ENCODE data around the gene ARNT2.

Gene ARNT2

DNA sequence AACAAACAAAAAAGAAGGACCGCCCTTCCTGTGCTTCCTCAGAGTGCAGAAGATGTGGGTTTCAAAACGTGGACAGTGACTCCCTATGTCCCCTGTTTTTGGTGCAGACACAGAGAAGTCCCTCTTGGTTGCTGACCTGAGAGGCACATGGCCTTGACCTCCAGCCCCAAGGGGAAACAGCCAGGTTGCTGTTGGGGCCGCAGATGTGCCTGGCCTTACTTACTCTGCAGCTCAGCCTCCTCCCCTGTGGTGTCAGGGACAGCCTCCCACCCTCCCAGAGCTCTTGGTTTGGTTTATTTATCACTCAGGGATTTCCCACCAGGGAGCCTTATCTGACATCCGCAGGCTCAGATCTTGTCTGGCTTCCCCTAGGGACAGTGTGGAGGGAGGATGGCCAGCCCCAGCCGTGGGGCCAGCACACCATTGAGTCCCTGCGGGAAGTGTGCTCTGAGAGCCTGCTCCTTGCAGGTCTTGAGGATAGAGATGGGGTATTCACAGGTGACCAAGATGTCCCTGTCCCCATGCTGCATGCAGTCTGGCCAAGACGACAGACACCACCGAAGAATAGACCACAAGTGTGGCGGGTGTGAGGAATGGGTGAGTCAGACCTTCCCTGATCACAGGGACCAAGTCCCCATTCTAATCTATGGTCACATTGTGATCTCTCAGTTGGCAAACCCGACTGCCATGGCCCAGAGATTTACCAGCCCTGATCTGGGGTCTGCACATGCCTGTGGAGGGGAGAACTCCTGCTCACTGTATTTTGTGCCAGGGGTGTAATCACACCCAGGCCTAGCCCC is 156.6 kb downstream of the ARNT2 start:
- DNase-seq = no peak

DNA sequence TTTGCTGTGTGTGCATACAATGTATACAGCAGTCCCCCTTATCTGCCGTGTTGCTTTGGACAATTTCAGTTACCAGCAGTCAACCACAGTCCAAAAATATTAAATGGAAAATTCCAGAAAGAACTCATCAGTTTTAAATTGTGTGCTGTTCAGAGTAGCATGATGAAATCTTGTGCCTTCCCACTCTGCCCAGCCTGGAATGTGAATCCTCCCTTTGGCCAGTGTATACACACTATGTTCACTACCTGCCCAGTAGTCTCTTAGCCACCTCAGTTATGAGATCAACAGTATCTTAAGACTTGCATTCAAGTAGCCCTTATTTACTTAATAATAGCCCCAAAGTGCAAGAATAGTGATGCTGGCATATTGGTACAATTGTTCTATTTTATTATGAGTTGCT is 157.3 kb downstream of the ARNT2 start:
- no peak for DNase-seq

DNA sequence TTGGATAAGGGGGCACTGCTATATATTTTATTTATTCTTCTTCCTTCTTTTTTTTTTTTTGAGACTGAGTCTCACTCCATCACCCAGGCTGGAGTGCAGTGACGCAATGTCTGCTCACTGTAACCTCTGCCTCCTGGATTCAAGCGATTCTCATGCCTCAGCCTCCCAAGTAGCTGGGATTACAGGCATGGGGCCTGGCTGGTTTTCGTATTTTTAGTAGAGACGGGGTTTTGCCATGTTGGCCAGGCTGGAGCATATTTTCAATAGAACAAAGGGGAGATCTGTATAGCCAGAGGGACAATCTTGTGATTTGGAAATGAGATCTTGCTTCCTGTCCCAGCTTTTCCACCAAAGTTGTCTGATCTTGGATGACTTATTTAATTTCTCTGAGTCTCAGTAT is 157.9 kb downstream of the ARNT2 start:
- no peak for DNase-seq

DNA sequence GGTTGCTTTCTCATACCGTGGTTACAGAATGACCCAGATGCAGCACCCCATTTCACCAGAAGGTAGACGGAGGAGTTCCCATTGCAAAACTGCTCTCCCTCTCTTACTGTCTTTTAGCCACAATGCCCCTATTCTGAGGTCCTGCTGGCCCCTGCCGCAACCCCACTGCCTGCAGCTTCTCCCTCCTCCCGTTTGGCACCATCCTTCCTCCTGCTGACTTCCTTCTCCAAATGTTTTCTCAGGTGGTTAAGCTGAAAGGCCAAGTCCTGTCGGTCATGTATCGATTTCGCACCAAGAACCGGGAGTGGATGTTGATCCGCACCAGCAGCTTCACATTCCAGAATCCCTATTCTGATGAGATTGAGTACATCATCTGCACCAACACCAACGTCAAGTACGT is 158.7 kb downstream of the ARNT2 start:
- DNase-seq = no peak

DNA sequence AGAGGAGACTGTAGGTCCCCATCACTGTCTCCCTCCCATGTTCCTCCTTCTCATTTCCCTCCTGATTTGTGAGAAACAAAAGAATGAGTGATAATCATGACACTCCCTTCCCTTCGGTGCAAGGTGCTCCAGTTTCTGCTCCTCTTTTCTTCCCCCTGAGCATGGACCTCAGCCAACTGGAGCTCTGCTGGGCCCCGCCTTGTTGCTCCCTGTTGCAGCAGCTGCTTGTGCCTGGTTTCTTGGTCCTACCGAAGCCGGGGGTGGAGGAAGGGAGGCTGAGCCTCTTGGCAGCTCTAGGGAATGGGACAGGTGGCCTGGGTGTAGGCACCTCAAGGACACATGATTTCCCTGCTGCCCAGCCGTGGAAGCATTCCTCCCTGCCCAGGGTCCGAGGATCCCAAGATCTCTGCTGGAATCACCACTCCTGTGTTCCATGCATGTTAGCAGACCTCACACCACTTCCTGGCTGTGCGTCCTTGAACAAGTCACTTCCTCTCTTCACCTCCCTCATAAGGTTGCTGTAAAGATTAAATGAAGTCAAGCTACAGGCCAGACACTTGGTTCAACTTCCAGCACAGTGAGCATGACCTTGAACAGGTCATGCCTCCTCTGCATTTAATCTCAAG is 159.3 kb downstream of the ARNT2 start:
- DNase-seq = no peak

DNA sequence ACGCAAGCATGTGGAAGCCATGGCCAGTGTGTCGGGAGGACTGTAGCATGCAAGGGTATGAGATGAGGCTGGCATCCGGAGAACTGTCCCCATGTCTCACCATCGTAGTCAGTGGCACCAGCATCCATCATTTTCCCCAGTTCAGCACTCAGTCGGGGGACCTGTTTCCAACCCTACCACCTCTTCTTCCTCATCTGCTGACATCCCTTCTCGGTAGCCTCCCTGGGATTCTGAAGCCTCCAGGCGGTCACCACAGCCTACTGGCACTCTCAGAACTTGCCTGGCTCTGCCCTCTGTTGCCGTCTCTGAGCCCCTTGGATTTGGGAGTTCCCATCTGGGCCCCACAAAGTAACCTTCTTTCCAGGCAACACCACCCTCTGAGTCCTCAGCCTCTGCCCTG is 159.9 kb downstream of the ARNT2 start:
- no peak for DNase-seq

DNA sequence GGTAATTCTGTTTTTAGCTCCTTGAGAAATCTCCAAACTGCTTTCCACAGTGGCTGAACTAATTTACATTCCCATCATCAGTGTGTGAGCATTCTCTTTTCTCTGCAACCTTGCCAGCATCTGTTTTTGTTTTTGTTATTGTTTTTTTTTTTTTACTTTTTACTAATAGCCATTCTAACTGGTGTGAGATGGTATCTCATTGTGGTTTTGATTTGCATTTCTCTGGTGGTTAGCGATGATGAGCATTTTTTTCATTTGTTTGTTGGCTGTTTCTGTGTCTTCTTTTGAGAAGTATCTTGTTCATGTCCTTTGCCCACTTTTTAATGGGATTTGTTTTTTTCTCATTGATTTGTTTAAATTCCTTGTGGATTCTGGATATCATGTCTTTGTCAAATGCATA is 161.2 kb downstream of the ARNT2 start:
- DNase-seq = no peak

DNA sequence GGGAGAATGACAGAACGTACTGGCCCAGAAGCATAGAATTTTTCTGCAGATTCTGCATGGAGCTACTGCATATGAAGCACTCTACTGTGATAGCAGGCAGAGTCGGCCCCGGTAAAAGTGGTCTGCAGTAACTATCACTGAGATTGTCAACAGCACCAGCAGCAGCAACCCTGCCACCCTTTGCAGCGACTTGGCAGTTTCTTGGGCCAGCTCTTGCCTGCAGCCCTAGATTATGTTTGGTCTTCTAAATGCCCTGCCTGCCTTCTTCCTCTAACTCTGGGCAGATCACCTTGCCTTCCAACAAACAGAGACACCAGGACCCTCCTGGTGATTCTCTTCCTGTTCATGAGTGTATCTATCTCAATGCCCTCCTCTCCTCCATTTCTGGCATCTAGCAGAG is 161.8 kb downstream of the ARNT2 start:
- DNase-seq = no peak

DNA sequence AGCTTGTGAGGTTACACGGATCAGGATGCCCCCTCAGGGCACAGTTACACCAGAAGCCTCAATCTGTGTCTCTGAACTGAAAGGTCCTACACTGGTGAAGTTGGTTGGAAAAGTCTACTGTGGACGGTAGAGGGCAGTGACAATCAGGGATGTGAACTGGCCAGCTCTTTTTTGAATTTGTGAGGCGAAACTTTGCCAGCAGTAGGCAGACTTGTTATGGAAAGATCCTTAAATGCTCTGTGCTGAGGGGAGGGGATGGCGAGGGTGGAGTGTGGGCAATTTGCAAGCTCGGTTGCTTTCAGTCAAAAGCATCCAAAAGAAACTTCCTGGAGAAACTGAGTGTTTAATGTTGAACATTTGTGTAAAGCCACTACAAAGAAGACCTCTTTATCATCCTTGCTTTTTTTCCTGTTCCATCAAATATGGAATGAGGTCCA is 163.6 kb downstream of the ARNT2 start:
- DNase-seq = no peak

DNA sequence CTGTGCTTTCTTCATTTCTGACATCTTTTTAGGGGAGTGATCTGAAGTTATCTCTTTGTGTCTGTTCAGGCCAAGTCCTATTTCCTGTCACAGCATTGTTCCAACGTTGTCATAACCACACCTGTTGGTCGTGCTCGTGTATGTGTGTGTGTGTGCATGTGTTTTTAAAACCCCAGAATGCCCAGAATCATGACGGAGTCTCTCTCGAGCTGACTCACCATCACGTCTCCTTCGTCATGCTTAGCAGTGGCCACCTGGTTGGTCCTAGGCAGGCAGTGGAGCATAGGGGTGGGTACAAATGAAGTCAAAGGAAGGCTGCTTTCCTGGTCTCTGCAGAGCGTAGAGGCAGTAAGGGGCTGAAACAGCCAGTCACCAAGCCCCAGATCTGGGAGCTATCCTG is 164.1 kb downstream of the ARNT2 start:
- DNase-seq = no peak

DNA sequence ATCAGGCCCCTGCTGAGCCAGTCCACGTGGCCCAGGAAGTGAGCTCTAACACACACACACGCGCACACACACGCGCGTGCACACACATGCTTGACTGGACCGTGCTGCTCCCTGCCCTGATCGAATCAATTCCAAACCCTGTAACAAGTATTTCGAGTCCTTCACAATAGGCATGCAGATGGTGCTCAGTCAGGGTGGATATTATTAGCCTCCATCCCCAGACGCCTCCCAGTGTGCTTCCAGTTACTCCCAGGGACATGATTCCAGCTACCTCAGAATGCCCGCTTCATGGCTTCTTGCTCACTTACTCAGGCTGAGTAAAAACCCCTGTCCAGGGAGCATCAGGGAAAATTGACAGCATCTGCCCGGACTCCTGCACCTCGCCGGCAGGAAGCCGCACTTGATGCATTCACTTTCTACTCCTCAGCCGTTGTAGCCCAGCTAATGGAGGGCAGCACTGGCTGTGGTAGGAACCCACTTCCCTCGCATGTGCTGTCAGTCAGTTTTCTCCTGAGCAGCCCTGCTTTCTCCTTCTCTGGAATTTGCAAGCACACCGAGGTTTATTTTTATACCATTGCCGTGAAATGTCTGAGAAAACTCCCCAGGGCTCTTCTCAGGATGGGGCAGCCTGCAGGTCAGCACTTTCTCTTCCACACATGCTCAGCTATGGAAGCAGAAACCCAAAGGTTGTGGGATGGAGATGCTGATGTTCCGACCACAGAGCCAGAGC is 164.9 kb downstream of the ARNT2 start:
- no peak for DNase-seq

DNA sequence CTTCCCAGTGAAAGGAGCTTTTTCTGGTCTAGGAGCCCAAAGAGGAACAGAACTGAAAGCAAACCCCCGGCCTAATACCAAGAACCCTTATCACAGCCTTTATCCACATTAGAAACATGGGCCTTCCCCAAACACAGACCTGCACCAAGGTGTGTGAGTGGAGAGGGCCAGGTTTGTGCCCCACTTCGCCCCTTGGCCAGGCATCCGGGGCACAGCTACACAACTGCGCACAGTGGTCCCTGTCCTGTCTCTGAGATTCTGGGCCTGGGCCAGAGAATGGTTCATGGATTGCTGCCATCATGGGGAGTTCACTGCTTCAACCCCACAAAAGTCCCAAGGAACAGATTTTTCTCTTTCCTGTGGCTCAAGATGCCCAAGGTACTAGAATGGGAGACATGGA is 165.5 kb downstream of the ARNT2 start:
- DNase-seq = no peak

DNA sequence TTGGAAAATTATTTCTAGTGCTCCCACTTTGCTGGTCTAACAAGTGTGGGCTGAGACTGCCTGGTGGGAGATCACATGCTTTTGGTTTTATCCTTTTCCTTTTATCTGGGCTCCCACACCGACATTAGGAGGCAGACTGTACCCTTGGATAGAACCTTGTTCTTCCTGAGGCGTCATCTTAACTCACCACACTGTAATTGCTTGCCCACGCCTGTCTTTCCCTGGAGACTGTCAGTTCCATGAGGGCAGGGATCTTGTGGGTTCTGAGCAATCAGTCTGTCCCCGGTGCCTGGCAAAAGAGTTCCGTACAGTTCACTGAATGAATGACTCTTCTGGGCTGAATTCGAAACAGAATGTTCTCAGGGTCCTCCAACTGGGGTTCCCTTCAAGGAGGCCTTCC is 166.4 kb downstream of the ARNT2 start:
- no peak for DNase-seq

DNA sequence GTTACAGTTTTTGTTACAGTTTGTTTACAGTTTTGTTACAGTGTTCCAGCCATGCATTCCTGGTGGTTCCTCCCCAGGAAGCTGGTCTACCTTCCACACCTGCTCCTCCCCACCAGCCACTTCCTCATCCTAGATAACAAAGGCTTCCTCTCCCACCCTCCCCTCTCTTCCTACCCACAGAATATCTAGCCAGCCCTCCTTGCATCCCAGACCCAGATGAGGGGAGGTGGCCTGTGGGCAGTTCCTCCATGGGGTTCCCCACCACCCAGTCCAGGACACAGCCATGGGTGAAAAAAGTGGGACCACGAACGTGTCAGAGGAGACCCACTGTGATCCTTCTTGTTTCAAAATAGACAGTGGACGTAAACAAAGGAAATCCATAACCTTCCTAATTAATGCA is 168.2 kb downstream of the ARNT2 start:
- DNase-seq = no peak

DNA sequence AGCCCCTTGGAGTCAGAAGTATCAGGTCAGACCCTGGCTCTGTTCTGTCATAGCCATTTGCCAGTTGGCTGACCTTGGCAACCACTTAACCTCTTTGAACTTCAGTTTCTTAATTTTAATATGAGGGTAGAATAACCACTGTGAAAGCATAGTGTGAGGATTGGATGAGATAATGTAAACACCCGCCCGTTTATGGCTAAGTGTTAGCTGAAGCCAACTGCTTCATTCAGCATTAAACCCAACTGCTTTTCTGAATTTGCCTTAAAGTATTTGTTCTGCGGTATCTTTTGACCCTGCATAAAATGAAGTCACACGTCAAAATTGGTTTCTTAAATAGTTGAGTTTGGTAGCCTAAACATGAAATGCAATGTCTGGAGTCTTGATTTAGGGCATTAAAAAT is 169.4 kb downstream of the ARNT2 start:
- DNase-seq = no peak

DNA sequence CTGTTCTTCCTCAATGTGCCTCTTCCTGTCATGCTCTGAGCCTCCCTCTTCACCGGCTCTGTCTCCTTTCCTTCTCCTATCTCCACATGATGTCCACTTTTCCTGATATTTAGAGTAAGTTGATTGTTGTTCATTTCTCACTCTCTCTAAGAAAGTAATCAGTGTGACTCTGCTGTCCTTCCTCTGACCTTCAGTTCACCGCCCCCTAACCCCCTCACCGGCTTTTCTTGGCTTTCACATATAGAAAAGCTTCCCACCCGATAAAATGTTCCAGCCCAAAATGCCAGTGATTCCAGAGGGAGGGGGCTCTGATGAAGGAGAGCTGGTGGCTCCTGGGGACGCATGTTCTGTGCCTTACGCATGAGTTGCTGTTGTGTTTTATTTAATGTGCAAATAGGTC is 170.4 kb downstream of the ARNT2 start:
- DNase-seq = no peak

DNA sequence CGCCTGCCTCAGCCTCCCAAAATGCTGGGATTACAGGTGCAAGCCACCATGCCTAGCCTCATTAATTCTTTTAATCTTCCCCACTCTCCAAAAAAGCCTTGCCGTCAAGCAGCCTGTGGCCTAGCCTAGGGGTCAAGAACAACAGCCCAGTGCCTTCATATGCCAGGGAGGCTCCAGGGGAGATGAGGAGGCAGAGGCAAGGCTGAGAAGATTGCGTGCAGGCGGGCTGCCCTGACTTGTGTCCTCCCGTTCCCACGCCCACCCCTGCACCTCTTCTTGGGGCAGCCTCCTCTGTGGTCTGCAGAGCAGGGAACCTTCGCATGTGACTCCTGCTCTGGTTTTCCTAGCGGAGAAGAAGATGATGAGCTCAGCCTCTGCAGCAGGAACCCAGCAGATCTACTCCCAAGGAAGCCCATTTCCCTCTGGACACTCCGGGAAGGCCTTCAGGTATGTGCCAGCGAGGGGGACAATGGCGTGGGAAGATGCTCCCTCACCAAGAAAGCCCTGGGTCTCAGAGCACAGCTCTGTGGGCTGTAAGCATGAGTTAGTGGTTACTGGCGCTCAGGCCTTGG is 172.4 kb downstream of the ARNT2 start:
- no peak for DNase-seq

DNA sequence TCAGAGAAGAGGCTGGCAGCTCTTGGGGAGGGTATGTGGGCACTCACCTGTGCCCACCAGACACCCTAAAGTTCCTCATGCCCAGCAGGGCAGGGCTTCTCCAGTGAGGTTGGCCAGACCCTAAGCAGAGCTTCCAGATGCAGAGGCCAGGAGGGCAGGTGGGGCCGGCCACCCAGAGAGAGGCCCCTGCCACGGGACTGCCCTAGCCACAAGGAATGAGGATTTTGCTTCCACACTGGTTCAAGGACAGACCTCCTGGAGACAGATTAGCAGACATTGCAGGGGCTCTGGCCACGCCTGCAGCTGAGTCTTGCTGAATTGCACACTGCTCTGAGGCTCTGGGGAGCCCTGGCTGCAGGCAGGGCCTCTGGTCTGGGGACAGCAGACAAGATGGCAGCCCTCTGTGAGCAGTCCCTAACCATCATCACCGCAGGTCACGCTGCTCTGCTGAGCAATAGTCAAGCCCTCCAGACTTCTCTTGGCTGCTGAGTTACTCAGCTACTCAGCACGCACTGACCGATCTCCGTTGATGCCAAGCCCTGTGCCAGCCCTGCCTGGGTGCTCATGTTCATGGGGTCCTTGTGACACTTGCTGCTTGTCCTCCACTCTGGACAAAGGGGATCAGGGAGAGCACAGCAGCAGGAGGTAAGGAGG is 173.5 kb downstream of the ARNT2 start:
- no peak for DNase-seq

DNA sequence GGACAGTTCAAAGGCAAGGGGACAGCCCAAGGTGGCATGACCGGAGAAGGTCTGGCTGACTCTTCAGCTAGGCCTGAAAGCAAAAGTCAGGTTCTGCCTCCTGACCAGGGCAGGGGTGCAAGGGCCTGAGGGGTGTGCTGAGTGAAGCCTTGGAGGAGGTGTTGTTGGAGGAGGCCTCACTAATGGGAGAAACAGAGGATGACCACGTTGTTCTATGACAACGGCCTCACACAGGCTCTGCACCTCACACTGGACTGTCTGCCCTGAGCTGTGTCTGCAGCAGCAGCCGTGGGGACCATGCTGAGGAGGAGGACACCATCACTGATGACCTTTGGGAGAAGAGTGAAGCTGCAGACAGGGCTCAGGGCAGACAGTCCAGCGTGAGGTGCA is 174.0 kb downstream of the ARNT2 start:
- no peak for DNase-seq

DNA sequence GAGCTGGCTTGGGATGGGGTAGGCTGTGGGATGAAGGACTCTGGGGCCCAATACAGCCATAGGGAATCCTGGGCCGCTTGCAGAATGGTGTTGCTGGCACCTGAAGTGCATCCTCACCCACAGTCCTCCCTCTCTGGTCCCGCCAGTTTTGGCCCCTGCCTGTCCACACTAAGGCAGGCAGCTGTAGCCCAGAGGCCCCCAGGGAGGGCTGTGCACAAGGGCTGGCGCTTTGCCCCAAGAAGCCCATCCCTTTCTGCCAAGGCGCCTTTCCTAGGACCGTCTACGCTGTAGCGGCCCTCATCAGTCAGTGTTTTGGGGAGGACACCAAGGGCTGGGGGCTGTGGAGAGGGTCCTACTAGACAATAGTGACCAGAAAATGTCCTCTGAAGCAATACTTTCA is 174.7 kb downstream of the ARNT2 start:
- DNase-seq = no peak

DNA sequence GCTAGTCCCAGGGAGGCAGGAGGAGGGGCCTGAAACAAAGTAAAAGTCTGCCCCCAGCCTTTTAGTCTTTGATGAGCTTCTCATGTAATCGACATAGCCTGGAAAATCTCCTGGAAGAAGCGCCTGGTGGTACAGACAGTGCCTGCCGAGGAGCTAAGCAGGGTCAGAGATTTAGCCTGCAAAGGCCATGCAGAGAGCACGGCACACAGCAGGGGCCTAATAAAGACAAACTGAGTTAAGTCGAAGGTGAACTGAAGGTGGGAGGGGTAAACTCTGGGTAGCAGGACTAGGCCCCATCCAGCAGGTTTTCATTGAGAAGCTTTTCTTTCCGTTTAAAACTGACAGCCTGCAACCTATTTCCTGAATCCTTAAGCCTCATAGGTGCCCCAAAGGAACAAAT is 175.4 kb downstream of the ARNT2 start:
- DNase-seq = no peak

DNA sequence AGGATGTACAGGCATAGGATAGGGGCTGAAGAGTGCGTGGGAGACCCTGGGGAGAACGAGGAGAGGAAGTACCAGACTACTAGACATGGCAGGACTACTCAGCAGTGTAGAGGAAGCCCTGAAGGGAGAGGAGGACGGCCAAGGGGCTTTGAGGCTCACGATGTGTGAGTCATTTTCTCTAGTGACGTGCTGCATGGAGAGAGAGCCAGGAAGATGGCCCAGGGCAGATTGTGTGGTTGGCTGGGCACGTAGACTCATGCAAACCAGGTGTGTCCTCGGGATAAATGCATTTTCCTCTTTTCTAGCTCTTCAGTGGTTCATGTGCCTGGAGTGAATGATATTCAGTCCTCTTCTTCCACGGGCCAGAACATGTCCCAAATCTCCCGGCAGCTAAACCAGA is 175.9 kb downstream of the ARNT2 start:
- no peak for DNase-seq

DNA sequence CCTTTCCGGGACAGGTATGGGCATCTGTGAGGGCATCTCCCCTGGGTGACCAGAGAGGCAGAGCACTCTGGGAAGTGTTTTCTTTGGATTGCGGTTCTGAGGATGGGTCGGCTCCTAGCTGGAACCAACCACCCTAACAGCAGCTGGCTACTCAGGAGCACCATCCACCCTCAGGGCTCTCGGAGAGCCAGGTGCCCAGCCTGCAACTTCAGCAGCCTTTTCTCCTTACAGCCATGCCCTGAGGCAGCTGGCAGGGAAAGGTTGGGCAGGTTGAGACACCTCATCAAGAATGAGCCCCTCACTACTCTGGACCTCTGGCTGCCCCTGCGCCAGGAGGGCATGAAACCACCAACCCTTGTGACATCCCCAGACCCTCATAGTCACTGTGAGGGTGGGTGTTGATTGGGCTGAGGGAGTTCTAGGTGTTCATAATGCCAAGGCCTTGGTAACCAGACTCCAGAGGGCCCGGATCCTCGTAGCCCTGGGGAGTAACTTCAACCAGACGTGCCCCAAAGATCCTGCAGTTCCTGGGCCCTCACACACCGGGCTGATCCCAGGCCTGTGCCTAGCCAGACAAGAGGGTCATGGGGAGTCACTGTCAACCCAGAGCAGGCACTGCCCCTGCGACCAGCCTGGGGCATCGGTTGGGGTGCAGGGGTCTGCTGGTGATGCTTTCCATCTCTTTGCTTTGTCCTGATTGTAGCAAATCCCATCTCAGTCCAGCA is 176.5 kb downstream of the ARNT2 start:
- no peak for DNase-seq
